ENCODE measurements around the gene LACRT. TPM values are rescaled to one million over a fixed set of nuclear protein-coding genes. Genes with fewer than 3 reads are reported as not detected.

Gene LACRT
- total and polyA plus RNA-seq, 2 donors (not counting 3 experiments of a cell fraction or from before 2014, with no cell fraction given): not detected

GRCh38 chr12:54608769-54609168, 25.9 kb downstream of the LACRT start:
- no peaks in the 10 kb centered on the region for H3K9me1 ChIP-seq (replicated peaks; ENCODE audit: control insufficient read depth, extremely low read depth, insufficient read depth, low read length)
- POLR2A ChIA-PET: no interaction called here
- dilution Hi-C loops (cut with MboI; ENCODE audit: extremely low pct_ligation_motif_present, low sequenced_read_pairs) (no loop called here), intact Hi-C loops (cut with micrococcal nuclease) (no loop called here)
- no peak overlapping the region for H3K4me2 ChIP-seq (ENCODE audit: insufficient read depth, low read length)
- FAIRE-seq: no peak
- H3K9me3 ChIP-seq (replicated peaks; ENCODE audit: control insufficient read depth, insufficient read depth, low read length): no peaks in the 10 kb centered on the region
- no peak overlapping the region for H3K27ac ChIP-seq (ENCODE audit: insufficient read depth, low read depth, low read length)
- H3K79me2 ChIP-seq (ENCODE audit: control insufficient read depth, insufficient read depth, low read length): no peaks in the 10 kb centered on the region
- CTCF ChIA-PET: no interaction called here
- peaks cover 0 to 4% of the 10 kb centered on the region in 2 experiments for H3K27me3 ChIP-seq (ENCODE audit: control insufficient read depth in 2 of 2, insufficient read depth in 2 of 2, low read length in 2 of 2)
- no peak for DNase-seq (ENCODE audit: low read depth, low spot score)
- no peak overlapping the region for H3K4me3 ChIP-seq (replicated peaks in 1 of 3; ENCODE audit: insufficient read depth in 1 of 3, low read depth in 1 of 3, low read length in 3 of 3)
- TF ChIP-seq POLR2AphosphoS5 (IDR thresholded peaks at IDR 0.05; ENCODE audit: insufficient read depth, low read depth, low read length) (no peak), GATA2 (IDR thresholded peaks at IDR 0.05; ENCODE audit: insufficient read depth, insufficient read length, low read depth, low read length) (no peak), POLR2A (IDR thresholded peaks at IDR 0.05; ENCODE audit: low read depth, low read length) (no peak), CTCF (IDR thresholded peaks at IDR 0.05; ENCODE audit: extremely low read depth in 1 of 2, insufficient read depth in 1 of 2, low read depth in 1 of 2, low read length in 2 of 2) (no peak), EZH2 (IDR thresholded peaks at IDR 0.05; ENCODE audit: borderline replicate concordance, low read depth, low read length, severe bottlenecking) (no peak), MAX (IDR thresholded peaks at IDR 0.05; ENCODE audit: insufficient read depth, insufficient read length) (no peak), JUN (IDR thresholded peaks at IDR 0.05; ENCODE audit: borderline replicate concordance, insufficient read depth, insufficient read length, low read depth) (no peak), FOS (IDR thresholded peaks at IDR 0.05; ENCODE audit: borderline replicate concordance, insufficient read depth, low read length) (no peak), MYC (IDR thresholded peaks at IDR 0.05; ENCODE audit: low read depth, low read length) (no peak)
- H3K9ac ChIP-seq (replicated peaks; ENCODE audit: extremely low read depth, insufficient read depth, low read length): no peak overlapping the region
- H2AFZ ChIP-seq (ENCODE audit: low read depth, low read length): no peak overlapping the region
- no peaks in the 10 kb centered on the region for H3K36me3 ChIP-seq (ENCODE audit: control insufficient read depth in 2 of 2, extremely low read depth in 1 of 2, insufficient read depth in 2 of 2, low read length in 2 of 2)
- no peaks in the 10 kb centered on the region for H3K4me1 ChIP-seq (ENCODE audit: control insufficient read depth, extremely low read depth, insufficient read depth, low read length)
- BruUV-seq (replicated peaks): no TSS peak
- H4K20me1 ChIP-seq (replicated peaks; ENCODE audit: control insufficient read depth, extremely low read depth, insufficient read depth, low read length): no peaks in the 10 kb centered on the region

Data from endothelial cell of umbilical vein (primary cell).